ENCODE results near the gene ULK4.
A peak's percentile ranks its signal among the peaks of the same experiment; 100 is the strongest.

Gene ULK4

DNA sequence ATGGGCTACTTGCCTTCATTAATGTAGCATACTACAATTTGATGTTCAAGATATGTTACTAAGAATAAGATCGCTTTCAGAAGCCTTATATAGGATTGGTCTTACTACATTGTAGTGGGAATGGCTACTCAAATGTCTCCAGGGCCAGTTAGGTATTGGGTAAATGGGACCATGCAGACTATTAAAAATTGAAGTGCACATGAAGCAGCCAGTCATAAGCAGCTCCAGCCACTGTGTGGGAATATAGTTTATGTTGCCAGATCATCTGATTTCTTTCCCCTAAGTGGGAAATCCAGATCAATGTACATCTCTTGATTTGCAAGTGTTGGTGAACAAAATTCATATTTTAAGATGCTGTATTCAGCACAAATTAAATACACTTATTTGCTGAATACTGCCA is 757.5 kb downstream of the ULK4 start:
- DNase-seq, result no peak

DNA sequence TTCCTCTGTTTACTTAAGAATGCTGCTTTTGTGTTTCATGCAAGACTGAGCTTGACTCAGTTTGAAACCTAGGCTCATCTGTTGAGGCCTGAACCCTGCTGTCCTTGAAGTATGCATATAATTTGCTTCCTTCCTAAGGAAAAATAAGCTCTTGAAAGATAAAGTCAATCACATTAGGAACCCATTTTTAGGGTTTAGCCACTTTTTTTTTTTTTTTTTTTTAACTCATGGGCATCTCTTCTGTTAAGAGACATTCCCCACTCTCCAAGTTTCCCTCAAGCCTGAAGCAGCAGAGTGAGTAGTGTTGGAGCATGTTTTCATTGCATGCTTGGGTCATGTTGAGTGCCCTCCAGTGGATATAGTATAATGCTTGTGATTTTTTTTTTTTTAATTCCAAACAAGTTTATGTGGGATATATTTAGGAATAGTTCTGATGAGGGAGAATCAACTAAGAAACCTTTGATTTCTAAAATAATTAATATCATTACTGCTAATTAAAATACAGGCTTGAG is 759.0 kb downstream of the ULK4 start:
- no peak for DNase-seq

DNA sequence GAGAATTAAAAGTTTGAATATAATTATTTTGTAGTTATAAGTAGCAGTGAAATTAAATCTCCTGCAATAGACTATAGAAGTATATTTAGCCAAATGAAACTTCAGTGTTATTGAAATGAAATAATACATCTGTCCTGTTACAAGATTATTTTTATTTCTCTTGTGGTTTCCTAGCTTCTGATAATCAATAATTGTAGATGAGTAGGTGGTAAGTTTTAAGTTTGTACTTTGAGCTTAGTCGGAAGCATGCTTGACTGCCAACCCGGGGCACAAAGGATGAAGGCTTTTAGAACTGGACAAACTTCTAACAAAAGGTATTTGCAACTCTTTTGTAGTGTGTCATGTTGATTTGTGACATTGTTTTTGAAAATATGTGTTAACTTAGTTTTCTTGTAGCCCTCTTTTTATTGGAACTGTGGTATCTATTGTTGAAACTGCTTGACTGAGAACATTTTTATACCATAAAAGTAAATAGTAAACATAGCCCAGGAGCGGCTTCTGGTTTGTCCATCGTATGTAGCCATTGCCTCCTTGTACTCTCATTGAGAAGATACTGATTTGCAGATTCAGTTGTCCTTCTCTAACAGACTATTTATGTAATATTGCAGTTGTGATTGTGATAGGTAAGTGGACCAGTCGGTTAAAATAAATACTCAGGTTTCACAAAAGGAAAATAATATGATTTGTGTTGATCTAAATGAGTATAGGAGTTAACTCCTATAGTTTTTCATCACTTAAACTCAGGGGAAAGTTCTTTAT is 759.6 kb downstream of the ULK4 start:
- DNase-seq, result no peak

DNA sequence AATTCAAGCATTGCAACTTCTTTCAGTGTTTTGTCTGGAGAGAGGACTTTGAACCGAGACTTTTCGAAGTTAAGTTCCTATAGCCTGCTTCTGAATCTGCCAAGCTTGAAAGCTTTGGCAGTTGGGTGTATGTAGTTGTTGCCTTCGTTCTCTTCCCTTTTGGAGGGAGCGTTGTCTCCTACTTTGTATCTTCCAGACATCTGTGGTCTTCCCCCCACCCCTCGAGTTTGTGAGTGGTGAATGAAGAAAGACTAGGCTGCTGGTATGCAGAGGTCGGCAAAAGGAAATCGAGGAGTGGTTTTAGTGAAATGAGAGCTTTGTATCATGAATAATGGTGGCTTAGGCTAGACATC is 761.3 kb downstream of the ULK4 start:
- no peak for DNase-seq

DNA sequence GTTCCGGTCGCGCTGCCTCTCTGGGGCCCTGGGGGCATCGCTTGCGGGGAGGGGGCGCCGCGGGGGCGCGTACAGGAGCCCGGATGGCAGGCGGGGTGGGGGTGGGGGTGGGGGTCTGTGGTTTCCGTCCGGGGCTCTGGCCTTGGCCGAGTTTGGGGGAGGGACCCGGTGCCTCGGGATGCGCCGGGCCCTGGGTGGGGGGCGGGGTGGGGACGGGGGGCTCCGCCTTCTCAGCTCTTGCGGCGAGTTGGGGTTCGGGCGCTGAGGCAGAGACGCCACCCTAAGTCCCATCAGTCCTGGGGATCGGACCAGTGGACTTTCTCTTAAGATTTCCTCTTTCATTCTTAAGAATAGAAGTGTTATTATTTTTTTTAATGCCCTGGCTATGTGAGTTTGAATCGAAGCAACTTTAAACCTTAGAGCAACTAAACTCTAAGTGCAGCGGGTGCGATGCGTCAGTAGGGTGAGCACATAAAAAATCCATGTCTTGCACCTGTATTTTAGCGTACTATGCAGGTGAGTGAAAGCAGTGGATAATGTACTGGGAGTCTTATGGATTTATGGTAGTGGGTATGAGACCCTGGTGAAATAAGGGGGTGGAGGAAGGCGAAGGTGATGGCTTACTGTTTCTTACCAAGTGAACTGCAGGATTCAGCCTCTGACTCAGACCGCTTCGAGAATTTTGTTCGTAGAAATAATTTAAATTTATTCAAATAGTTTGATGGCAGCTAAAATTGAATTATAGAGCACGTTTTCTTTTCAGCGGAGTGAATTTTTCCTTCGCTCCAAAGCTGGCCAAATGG is 761.8 kb downstream of the ULK4 start:
- DNase-seq, result peak; percentile 16 to 45

DNA sequence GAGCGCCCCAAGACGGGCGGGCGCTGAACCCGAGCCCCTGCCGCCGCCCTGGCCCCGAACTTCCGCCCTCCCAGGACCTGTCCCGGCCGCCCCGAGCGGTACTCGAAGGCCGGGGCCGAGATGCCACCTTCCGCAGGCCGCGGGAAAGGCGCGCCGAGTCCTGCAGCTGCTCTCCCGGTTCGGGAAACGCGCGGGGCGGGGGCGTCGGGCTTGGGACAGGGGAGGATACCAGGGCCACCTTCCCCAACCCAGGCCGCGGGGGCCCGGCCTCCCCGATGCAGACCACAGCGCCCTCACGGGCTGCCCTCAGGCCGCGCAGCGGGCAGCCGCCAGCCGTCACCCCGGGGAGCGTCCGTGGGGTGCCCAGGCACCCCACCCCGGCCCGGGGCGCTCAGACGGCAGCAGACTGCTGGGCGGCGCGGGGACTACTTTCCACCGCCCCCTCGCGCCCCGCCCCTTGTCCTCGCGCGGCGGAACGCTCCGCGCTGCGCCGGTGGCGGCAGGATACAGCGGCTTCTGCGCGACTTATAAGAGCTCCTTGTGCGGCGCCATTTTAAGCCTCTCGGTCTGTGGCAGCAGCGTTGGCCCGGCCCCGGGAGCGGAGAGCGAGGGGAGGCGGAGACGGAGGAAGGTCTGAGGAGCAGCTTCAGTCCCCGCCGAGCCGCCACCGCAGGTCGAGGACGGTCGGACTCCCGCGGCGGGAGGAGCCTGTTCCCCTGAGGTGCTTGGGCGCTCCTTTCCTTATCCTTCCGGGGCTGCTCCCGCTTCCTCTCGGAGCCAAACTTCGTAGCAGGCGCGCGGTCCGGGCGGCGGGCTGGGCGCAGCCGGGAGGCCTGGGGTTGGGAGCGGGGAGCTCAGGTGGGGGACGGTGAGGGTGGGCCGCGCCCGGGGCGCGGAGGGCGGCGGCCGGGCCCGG is 762.7 kb downstream of the ULK4 start, which contains the start of gene CTNNB1:
CTNNB1 (plus strand) TSS at position 556 of the 916 bp plus-strand sequence. CDS start 24,564 bp downstream, outside the sequence.
- DNase-seq, result peak; percentile 88 to 90

DNA sequence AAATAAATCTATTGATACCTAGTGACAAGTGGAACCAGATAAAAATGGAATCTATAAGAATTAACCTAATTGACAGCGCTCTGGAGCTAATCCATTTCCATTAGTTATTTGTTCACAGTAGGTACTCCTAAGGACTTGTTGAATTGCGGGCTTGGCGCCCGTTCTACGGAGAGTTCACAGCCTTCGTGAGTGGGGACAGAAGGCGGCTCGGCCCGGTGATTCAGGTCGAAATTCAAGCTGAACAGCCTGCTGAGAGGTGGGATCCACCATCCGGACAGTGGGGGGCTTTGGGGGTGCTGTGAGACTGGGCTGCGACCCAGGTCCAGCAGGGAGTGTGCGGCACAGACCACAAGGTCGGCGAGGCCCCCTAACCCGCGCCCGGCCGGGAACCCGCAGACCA is 763.4 kb downstream of the ULK4 start:
- no peak for DNase-seq

DNA sequence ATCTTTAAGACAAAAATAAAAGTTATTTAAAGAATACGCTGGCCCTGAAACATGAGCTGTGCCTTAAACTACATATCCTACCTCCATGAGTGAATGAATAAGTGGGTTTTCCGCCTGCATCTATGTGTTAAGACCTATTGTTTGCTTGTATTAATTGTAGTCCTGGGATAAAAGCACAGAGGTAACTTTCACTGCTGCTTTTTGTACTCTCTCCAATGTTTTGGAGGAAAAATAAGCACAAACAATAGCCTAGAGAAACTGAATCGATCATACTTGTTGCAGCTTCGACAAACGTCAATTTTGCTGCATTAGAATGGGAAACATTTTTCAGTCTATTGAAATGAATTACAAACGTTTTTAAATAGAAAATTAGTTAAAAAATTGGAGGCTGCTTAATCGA is 763.9 kb downstream of the ULK4 start:
- DNase-seq, result no peak
